Head of caudate nucleus (tissue), 42 donors: ENCODE measurements around the gene ATP6V0A1.

Experiments used
- DNase-seq, 42 donors: peaks; one replicate each; pipeline versions ENCODE4 v3.0.0 to v3.0.0-alpha.2; 2020 to 2021; ENCODE audit warnings: mixed read lengths in 7 of 42
- intact Hi-C: fragments of 100-400 bp; cut with DNase I; formaldehyde crosslinking; loops from one replicate; pipeline ENCODE4 v1.15.0; 2022

Gene ATP6V0A1

DNA sequence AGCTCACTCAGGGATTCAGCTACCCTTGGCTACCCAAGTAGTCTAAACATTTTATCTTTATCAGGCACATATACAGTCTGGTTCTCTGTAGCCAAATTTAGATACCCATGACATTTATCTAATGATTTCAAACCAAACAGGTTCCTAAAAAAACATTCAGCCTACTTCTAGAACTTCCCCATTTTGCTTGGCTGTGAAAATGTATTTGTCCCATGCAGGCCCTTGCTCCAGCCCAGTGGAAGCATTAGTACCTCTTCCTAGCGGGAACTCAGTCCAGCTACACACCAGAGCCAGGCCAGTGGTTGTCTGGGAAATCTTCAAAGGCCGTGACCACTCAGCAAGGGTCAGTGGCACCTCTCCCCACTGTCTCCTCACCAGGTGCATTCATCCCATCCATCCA, 51.2 kb downstream of the ATP6V0A1 start:
- DNase-seq = peak in 1 of 42 donors; percentile 27
- intact Hi-C loops = loop anchor here (10.0 kb wide), 2 partner anchors 85 to 195 kb away; partner anchors contain the start of gene CAVIN1

DNA sequence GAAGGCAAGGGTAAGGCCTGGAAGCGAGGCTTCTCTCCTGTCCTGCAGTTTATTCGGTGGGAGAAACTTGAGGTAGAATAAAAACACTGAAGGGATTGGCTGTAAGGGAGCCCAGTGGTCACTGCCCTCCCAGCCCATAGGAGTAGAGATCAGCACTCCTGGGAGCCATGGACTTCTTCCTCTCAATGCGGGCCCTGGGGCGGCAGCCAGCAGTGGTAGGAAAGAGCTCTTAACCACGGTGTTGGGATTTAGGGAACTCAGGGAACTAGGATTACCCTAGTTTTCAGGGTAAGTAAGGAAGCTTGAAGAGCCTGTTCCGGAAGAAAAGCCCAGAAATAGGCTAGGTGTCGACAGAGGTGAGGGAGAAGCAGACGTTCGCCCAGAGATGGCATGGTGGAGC, 53.6 kb downstream of the ATP6V0A1 start:
- intact Hi-C loops = loop anchor here (10.0 kb wide), 2 partner anchors 87 to 197 kb away; partner anchors contain the start of gene CAVIN1

DNA sequence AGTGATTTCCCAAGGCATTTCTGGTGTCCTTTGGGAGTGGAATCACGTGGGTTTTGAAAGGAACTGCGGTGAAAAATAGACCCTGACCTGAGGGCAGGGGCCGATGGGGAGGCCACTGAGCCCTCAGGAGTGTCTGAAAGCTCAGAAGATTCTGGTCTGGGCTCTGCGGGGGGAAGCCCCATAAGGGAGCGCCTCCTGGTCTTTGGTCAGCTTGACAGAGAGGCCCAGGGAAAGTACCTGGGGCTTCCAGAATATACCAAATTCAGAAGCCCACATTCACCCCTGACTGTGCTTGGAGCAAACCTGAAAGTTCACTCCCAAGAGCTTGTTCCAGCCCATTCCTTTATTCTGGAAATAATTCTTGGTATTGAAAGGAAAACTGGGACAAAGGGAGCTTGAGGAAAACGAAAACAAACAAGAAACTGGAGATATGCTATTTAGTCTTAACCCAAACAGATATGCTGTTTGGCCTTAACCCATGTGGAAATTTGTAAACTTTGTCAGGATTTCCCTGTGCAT, 54.1 kb downstream of the ATP6V0A1 start:
- intact Hi-C loops = loop anchor here (10.0 kb wide), 2 partner anchors 88 to 198 kb away; partner anchors contain the start of gene CAVIN1
- peak in 1 of 42 donors; percentile 27 for DNase-seq

More for the DNA sequence above, 53.6 kb downstream of the ATP6V0A1 start:
- DNase-seq = no peak

DNA sequence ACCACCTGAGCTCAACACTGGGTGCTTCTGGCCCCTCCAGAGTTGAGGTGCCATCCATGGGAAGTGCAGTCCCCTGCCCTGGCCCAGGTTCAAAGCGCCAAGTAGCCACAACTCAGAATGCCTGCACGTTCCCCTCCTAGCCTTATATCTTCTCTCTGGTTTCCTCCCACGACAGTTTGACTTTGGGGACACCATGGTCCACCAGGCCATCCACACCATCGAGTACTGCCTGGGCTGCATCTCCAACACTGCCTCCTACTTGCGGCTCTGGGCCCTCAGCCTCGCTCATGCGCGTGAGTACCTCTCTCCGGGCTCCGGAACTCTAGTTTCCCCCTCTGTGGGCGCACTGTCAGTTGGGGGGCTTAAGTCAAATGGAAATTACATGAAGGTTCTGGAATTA, 55.0 kb downstream of the ATP6V0A1 start:
- intact Hi-C loops = loop anchor here (10.0 kb wide), 2 partner anchors 89 to 199 kb away; partner anchors contain the start of gene CAVIN1
- DNase-seq = no peak

DNA sequence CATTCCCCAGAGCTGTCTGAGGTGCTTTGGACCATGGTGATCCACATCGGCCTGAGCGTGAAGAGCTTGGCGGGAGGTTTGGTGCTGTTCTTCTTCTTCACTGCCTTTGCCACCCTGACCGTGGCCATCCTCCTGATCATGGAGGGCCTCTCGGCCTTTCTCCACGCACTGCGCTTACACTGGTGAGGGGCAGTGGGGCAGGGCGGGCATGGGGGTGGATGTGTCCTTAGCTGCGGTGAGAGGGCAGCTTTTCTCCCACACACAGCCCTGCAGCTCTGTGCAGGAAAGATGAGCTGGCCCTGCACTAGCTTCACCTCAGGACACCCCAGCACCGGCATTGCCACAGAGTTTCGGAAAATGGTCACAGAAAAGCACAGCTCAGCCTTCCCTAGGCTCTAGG, 55.6 kb downstream of the ATP6V0A1 start:
- DNase-seq = peak in 1 of 42 donors; percentile 20
- intact Hi-C loops = loop anchor here (10.0 kb wide), 2 partner anchors 89 to 199 kb away; partner anchors contain the start of gene CAVIN1

DNA sequence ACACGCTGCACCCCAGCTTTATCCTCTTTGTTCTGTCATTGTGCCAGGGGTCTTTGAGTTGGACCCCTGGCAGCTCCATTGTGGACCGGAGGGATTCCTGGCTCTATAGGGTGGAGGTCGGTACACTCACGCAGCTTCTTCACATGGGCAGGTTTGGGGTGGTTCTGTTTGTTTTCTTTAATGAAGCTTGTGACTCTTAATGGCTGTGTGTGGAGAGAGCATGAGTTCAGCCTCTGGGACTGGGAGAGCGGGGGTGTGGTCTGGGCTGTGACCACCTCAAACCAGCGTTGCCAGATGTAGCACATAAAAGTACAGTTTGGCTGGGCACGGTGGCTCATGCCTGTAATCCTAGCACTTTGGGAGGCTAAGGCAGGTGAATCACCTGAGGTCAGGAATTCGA, 56.2 kb downstream of the ATP6V0A1 start:
- DNase-seq = peak in 1 of 42 donors; percentile 13

DNA sequence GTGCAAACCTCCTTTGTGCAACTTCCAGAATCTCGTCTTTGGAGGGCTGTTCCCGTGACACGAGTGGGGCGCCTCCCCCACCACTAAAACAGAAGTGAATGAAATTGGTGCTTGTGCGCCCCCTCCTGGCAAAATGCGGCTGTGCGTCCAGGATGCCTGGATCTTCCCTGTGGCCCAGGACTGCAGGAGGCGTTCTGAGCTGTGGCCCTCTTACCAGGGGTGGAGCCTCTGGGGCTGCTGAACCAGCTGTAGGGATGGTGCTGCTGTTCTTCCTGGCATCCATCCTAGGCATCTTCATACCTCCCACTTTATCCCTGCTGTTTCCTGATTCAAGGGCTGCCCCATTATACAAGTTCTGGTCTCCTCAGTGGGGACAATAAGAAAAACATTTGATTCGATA, 58.8 kb downstream of the ATP6V0A1 start:
- peak; percentile 55 to 92 (median 83) for DNase-seq
- intact Hi-C loops = loop anchor here (10.0 kb wide), 2 partner anchors 93 to 203 kb away; partner anchors contain the start of gene CAVIN1

More for the DNA sequence above, 56.2 kb downstream of the ATP6V0A1 start:
- intact Hi-C loops = loop anchor here (10.0 kb wide), 2 partner anchors 90 to 200 kb away; partner anchors contain the start of gene CAVIN1

DNA sequence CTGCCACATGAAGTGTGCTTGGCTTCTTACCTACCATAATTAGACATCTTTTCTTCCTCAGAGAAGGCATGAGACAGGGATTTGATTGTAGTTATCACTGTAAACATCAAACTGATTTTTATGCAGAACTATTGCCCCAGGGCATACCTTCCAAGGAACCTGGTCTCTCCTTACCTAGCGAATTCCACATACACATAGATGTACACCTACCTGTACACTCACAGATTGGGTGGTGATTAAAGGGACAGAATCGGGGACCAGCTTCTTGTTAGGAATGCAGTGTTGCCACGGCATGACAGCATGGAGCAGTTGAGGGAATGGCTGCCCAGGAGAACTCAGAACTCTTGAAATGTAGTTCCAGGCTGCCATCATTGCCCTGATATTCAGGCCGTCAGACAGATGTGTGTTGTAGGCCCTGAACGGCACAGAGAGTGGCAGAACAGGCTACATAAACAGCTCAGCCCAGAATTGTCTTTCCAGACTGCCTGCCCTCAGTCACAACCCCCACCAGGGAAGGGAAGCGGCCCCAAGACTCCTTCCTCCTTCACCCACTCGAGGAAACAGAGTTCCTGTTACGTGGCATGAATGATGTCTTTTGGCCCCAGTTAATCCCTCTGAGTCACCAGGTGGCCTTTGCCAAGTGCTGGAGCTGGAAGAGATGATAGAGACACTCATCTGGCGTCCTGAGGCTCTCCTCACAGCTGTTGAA, 59.5 kb downstream of the ATP6V0A1 start:
- DNase-seq = peak in 20 of 42 donors; percentile 19 to 82 (median 44)
- intact Hi-C loops = loop anchor here (10.0 kb wide), 2 partner anchors 93 to 203 kb away; partner anchors contain the start of gene CAVIN1

DNA sequence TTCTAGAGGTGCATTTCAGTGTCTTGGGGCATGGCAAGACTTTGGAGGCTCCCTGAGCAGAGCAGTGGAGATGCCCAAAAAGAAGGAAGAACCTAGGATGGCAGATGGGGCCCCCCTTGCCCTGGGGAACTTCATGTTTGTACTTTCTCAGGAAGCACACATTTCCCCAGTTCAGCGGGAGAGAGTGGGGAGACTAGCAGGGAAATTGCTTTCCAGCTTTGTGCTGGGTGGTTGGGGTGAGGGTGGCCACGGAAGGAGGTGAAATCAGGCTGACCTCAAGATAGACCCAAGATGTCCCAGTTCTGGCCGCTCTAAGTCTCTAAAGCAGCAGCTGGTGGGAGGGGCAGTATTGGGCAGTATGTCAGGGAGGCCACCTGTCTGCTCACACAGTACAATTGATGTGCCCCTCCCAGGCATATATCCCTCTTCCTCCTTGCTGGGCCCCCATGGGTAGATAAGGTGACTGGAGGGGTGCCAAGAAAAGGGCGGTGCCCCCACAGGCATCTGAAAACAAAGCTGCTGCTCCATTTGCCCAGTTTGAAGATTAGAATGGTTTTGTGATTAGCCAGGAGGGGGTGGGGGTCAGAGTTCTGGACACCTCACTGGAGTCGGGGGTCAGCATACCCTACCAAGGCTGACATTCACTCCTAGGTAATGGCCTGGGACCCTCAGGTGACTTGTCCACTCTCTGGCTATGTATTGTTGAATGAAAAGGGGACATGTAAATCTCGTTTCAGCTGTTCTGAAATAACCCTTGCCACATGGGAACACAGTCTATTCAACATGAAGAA, 60.3 kb downstream of the ATP6V0A1 start:
- DNase-seq = no peak
- intact Hi-C loops = loop anchor here (10.0 kb wide), 2 partner anchors 94 to 204 kb away; partner anchors contain the start of gene CAVIN1

DNA sequence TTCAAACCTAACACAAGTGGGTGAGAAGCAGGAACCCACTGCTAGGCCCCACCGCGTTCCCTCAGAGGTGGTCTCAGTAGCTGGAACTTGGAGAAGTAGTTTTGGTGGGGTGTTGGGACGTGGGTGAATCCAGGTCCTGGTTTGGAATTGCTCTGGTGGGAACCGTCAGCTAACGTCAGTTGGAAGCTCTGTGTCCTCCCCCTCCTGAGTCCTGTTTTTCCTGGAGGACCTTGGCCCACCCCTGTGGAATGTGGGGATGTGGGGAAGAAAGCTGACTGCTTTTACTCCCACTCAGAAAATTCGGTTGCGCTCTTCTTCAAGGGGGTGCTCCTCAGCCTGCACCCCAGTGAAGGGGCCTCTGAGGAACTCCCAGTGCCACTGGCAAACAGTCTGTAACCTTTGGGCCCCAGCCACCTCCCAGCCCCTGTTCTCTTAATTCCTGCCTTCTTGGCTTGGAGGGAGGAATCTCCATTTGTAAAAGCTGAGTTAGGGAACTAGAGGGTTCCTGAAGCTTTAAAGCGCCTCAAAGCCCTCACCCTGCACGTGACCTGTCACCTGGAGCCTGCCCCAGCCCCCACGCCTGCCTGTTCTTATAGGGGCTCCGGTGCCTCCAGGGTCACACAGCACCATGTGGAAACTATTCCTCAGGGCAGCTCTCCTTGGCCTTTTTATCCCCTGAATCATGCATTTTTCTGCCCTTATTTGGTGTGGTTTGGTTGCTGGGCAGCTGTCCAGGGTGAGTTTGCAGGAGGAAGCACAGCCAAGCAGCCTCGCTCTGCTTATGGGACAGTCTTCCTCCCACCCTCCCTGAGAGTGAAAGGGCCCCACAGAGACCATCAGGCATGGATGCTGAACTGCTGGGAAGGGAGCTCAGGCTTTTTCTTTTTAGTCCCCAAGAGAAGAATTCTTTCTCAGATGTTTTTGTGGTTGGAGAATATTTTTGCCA, 61.1 kb downstream of the ATP6V0A1 start:
- intact Hi-C loops = loop anchor here (10.0 kb wide), 2 partner anchors 95 to 205 kb away; partner anchors contain the start of gene CAVIN1
- DNase-seq = peak in 41 of 42 donors; percentile 36 to 91 (median 72)

DNA sequence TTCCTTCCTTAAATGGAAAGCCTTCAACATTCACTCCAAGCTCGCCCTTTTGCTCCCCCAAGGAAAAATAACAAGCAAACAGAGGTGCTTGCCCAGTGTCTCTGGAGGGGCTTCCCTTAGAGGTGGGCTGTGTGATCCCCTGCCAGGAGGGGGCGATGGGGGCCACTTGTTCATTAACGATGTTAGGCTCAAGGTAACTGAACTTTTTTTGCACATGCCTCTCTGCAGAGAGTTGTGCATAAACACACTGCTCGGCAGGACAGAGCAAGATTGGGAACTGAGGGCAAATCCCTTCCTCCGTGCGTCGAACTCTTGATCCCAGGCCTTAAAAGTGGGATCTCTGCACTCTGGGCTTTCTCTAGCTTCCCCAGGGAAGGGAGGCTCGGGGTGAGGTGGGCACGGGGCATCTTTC, 61.9 kb downstream of the ATP6V0A1 start:
- no peak for DNase-seq
- intact Hi-C loops = no loop called here

DNA sequence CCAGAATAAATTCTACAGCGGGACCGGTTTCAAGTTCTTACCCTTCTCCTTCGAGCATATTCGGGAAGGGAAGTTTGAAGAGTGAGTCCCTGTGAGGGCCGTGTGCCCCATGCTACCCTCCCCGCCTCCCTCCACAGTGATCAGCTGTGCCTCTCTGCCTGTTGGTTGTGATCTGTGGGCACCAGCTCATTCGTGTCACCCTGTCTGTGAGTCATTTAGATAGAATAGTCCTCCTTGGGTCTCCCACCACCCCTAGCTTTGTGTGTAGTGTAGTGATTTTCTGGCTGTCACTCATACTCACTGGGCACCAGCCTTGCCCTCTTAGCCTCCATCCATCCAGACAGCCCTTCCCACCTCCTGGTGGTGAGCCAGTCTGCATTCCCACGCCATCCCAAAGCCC, 62.4 kb downstream of the ATP6V0A1 start:
- intact Hi-C loops = no loop called here
- DNase-seq = no peak

DNA sequence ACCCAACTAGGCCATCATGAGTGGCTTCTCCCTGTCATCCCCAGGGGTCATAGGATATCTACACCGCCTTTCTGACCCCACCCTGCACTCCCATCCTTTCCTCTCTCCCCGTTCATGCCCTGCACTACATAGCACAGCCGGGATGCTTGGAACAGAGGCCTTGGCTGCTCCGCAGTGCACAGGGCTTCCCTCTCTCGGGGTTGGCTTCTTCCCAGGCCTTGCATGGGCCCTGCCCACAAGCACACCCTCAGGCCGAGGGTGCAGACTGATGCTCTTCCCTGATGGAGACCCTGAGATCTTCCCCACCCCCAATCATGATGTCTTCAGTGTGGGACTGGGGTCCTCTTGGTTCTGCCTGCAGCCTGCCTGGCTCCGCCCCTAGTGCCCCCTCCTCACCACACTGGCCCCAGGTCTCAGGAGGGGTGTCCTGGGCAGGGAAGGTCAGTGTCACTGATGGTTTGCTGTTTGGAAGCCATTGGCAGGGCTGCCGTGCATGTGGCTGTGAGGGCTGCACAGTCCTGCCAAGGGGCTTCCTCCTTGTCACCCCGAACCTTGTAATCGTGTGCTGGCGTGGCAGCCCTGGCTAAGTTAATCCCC, 63.1 kb downstream of the ATP6V0A1 start:
- no peak for DNase-seq
- intact Hi-C loops = no loop called here

DNA sequence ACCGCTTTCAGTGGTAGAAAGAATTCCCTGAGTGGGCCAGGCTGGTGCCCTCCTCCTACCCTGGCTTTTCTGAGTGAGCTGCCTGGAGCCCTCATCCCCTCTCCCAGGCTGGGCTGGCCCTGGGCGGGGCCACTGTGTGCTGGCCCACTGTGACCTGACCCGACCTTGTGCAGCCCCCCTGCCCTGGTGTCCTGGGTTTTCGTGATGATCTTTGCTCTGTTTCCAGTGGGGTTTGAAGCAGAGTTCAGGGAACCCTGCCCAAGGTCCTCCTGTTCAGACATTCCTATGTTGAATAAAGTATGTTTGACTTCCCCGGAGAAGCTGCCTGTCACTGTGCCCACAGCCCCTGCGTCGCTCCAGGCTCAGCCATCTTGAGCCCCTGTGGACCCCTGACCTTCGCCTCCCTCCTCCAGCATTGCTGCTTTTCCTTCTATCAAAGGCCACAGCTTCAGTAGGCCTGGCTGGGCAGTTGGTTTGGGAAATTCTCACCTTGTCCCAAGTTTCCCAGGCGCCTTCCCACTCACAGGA, 63.6 kb downstream of the ATP6V0A1 start:
- intact Hi-C loops = no loop called here
- no peak for DNase-seq

DNA sequence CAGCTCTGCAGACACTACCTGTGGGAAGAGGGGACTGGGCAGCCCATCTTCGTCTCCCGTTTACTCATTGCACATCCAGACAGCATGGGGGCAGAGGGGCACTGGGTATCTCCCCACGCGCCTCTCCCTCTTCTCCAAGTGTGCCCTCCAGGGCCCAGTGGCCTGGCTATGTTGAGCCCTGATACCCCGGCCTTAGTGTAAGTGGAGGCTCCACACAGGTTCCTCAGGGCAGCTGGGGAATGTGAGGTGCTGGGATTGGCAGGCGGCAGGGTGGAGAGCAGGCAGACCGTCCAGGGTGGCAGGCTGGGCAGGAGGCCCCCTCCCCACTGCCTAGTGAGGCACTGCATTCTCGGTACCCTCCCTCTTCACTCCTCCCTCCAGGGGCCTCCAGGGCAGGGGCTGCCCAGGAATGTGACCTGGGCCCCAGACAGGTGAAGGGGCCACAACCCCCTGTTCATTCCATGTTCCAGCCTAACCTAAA, 64.2 kb downstream of the ATP6V0A1 start:
- DNase-seq = no peak
- intact Hi-C loops = no loop called here

DNA sequence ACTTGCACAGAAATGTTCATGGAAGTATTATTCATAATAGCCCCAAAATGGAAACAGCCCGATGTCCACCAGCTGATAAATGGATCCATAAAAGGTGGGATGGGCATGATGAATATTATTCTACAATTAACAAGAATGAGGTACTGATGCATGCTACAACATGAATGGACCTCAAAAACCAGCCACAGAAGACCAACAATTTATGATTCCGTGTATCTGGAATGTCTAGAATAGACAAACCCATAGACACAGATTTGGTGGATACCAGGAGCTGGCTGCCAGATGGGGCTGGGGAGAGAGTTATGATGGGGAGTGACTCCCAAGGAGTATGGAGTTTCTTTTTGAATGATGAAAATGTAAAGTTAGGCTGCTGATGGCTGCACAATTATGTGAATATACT, 66.5 kb downstream of the ATP6V0A1 start:
- intact Hi-C loops = no loop called here
- no peak for DNase-seq

DNA sequence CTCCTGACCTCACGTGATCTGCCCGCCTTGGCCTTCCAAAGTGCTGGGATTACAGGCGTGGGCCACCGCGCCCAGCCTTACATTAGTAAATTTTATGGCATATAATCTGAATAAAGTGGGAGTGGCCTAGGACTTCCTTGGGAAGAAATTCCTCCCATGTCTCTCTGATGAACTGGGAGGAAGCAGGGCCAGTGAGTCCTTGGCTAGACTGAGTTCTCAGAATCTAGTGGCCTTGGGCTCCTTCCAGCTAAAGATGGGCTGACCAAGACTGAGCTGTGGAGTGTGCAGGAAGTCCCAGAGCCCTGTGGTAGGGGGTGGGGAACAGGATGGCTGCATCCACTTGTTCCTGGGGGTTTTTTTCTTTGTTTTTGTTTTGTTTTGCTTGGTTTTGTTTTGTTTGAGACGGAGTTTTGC, 67.4 kb downstream of the ATP6V0A1 start:
- no peak for DNase-seq
- intact Hi-C loops = no loop called here
